Upper lobe of left lung (tissue), 6 donors: ENCODE data around the gene TOGARAM1. TPM values are rescaled to one million over a fixed set of nuclear protein-coding genes. Genes with fewer than 3 reads are reported as not detected.

Experiments
- ATAC-seq, 2 donors: fragments of 200-7000 bp; cut with Tn5 transposase; one replicate each; pipeline ENCODE4 v1.9.1; 2022; ENCODE audit warnings: mild to moderate bottlenecking in 2 of 2, moderate library complexity in 2 of 2; ENCODE audit not compliant: low FRiP score in 2 of 2
- DNase-seq, 2 donors: peaks; one replicate each; pipeline ENCODE4 v3.0.0-alpha.2; 2019 to 2020
- H3K27ac ChIP-seq, 4 donors: fragments of 200-600 bp; sonication (generic); one replicate each; pipeline ENCODE4 v1.5.1; 2016 to 2019
- H3K27me3 ChIP-seq, 4 donors: fragments of 200-600 bp; sonication (generic); one replicate each; pipeline ENCODE4 v1.5.1; 2017 to 2019
- H3K36me3 ChIP-seq, 4 donors: fragments of 200-600 bp; sonication (generic); one replicate each; pipeline ENCODE4 v1.5.1; 2016 to 2019
- H3K4me1 ChIP-seq, 4 donors: fragments of 200-600 bp; sonication (generic); one replicate each; pipeline ENCODE4 v1.5.1; 2018 to 2019
- H3K4me3 ChIP-seq, 4 donors: fragments of 200-600 bp; sonication (generic); one replicate each; pipeline ENCODE4 v1.5.1; 2017 to 2019; ENCODE audit warnings: mild to moderate bottlenecking in 2 of 4, moderate library complexity in 1 of 4
- H3K9me3 ChIP-seq, 4 donors: fragments of 200-600 bp; sonication (generic); one replicate each; pipeline ENCODE4 v1.5.1; 2018 to 2019
- EP300 ChIP-seq, 4 donors: sonication (generic); formaldehyde crosslinking; IDR thresholded peaks; one replicate each; pipeline ENCODE4 v1.5.1; 2017; ENCODE audit warnings: antibody characterized with exemption in 4 of 4, control low read depth in 2 of 4
- POLR2A ChIP-seq, 4 donors: fragments of 450-650 bp; IDR thresholded peaks; one replicate each; pipeline ENCODE4 v1.5.1; 2016 to 2017; ENCODE audit warnings: antibody characterized with exemption in 4 of 4, mild to moderate bottlenecking in 2 of 4
- POLR2AphosphoS5 ChIP-seq, 2 donors: sonication (generic); formaldehyde crosslinking; IDR thresholded peaks; one replicate each; pipeline ENCODE4 v1.5.1; 2017; ENCODE audit warnings: antibody characterized with exemption in 2 of 2
- WGBS, 2 donors: methylation state at CpG; one replicate each; pipeline ENCODE4 v1.1.5; 2017 to 2018; 5-methylcytosine and 5-hydroxymethylcytosine counted together
- total RNA-seq, 6 donors: library from RNA; depleted of rRNA in 4 of 6; stranded (reverse); fragments of >200 nt in 4 of 6; gene quantifications; one replicate each; pipeline versions ENCODE4 v1.1.0 to v1.2.1, GENCODE V29; 2016 to 2021
- TF ChIP-seq, protein P1 (sequence below), 6 experiments: fragments of 450-650 bp in 4 of 6; fragments of 200-600 bp in 2 of 6; sonication (generic) in 2 of 6; IDR thresholded peaks; one replicate each; pipeline ENCODE4 v1.5.1; 2016 to 2019; ENCODE audit warnings: antibody characterized with exemption in 6 of 6
- donor health status: DM: no; HTN: no; CAD: no; lungs with moderate emphysema.
- donor health status: DM: no; HTN: yes; CAD: no; lungs with severe emphysema.

TOGARAM1 gene
- total RNA-seq, 6 donors from 2014 or later = 11.3 to 42.3 (median 16.2) TPM

DNA sequence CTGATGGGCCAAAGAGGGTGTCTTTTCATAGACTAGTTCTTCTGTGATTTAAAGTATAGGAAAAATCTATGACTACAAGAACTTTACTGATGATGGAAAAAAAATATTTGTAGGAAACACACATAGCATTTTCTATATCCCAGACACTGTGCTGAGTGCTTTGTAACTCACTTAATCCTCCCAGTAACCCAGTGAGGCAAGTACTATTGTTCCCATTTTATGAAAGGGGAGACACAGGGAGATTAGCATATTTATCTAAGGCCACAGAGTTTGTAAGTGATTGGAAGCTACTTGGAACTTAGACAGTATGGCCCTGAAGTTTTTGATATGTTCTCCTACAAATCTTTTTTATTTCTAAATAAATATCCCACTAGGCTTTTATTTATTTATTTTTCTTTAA is 141.8 kb downstream of the TOGARAM1 start:
- Histone ChIP-seq H3K27ac (no peak overlapping the region), H3K4me3 (no peak overlapping the region), H3K9me3 (no peaks in the 10 kb centered on the region), H3K27me3 (no peaks in the 10 kb centered on the region), H3K36me3 (peaks cover 10 to 87% (median 14%) of the 10 kb centered on the region in 4 donors), H3K4me1 (no peaks in the 10 kb centered on the region)
- ATAC-seq (no peak), DNase-seq (no peak)
- TF ChIP-seq EP300 (IDR thresholded peaks at IDR 0.05) (no peak), POLR2AphosphoS5 (IDR thresholded peaks at IDR 0.05) (no peak), POLR2A (IDR thresholded peaks at IDR 0.05) (no peak)
- TF ChIP-seq, protein P1, sequence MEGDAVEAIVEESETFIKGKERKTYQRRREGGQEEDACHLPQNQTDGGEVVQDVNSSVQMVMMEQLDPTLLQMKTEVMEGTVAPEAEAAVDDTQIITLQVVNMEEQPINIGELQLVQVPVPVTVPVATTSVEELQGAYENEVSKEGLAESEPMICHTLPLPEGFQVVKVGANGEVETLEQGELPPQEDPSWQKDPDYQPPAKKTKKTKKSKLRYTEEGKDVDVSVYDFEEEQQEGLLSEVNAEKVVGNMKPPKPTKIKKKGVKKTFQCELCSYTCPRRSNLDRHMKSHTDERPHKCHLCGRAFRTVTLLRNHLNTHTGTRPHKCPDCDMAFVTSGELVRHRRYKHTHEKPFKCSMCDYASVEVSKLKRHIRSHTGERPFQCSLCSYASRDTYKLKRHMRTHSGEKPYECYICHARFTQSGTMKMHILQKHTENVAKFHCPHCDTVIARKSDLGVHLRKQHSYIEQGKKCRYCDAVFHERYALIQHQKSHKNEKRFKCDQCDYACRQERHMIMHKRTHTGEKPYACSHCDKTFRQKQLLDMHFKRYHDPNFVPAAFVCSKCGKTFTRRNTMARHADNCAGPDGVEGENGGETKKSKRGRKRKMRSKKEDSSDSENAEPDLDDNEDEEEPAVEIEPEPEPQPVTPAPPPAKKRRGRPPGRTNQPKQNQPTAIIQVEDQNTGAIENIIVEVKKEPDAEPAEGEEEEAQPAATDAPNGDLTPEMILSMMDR (IDR thresholded peaks at IDR 0.05) = no peak

DNA sequence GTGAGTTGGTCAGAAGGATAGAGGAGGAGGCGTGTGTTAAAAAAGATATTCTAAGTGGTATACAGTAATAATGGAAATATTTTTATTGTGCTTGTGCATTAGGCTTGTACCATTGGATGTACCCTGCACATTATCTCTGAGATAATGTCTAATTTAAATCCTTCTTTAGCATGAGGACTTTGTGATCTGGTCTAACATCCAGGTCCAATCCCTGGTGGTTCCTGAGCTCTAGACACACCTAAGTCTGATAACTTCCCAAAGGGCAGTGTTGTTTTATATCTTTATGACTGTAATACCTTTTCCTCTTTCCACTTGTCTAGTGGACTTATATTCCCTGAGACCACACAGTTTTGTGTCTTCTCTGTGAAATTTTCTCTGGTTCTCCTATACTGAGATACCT is 142.6 kb downstream of the TOGARAM1 start:
- H3K27ac ChIP-seq = no peak overlapping the region
- ATAC-seq (no peak), DNase-seq (no peak)
- no peaks in the 10 kb centered on the region for H3K27me3 ChIP-seq
- H3K4me1 ChIP-seq = no peaks in the 10 kb centered on the region
- H3K9me3 ChIP-seq = no peaks in the 10 kb centered on the region
- H3K4me3 ChIP-seq = no peak overlapping the region
- TF ChIP-seq, protein P1 (IDR thresholded peaks at IDR 0.05) = no peak
- no peak for TF ChIP-seq POLR2AphosphoS5 (IDR thresholded peaks at IDR 0.05)
- TF ChIP-seq EP300 (IDR thresholded peaks at IDR 0.05) = no peak
- H3K36me3 ChIP-seq = peaks cover 11 to 85% (median 18%) of the 10 kb centered on the region in 4 donors
- 95 to 100% methylated on average over 1 of the region's 1 CpG for WGBS, 2 donors

DNA sequence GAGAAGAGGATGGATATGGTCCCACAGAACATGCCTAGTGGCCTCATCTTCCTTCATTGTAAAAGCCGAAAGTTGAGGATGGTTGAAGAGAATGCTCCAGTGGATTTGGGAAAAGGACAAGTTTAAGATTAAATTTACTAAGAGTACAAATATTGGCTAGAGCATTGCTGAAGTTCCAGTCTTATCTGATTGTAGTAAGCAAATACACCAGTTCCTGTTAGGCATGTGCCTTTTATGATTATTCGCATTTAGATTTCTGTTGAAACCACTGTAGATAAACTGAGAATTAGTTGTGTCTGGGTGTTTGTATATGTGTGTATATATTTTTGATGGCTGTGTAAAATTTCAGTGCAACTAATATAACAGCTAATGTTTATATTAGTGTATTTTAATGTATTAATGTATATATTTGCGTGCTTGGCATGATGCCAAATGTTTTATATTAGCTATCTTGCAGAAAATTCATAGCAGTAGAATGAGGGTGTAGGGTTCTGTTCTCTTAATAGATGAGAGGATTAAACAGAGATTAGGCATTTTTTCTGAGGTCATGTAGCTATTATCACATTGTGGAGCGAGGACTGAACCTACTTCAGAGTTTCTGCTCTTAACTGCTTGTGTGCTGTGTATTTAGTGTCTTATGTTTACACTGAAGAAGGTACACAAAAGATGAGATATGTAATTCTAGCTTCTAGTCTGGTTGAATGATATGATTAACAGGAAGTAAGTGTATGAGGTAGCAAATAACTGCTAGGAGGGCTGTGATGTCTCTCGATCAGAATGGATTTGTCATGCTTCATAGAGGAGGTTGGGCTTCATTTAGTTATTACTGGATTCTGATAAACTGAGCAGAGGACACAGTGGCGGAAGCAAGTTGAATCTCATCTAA is 151.1 kb downstream of the TOGARAM1 start:
- no peak for TF ChIP-seq EP300 (IDR thresholded peaks at IDR 0.05)
- H3K9me3 ChIP-seq = no peaks in the 10 kb centered on the region
- peaks cover 0 to 11% (median 3%) of the 10 kb centered on the region in 4 donors for H3K4me1 ChIP-seq
- 70 to 71% methylated on average over 6 of the region's 6 CpGs for WGBS, 2 donors
- no peaks in the 10 kb centered on the region for H3K27me3 ChIP-seq
- ATAC-seq (no peak), DNase-seq (no peak)
- H3K27ac ChIP-seq = no peak overlapping the region
- no peak overlapping the region for H3K4me3 ChIP-seq
- peaks cover 26 to 93% (median 38%) of the 10 kb centered on the region in 4 donors for H3K36me3 ChIP-seq

DNA sequence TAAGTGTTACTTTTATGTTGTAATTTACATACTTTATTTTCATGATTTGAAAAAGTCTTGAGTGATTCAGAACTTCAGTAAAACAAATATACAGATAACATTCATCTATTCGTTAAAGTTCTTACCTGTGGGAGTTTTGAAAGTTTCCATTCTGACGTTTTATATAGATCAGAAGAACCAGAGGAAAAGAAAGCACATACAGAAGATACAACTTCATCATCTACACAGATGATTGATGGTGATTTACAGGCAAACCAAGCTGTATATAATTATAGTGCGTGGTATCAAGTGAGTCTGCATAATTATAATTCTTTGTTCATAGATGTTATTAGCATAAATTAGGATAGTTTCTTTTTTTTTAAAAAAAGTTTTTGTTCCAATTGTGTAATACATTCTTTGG is 152.3 kb downstream of the TOGARAM1 start:
- H3K4me3 ChIP-seq = no peak overlapping the region
- H3K9me3 ChIP-seq = no peaks in the 10 kb centered on the region
- DNase-seq (no peak), ATAC-seq (no peak)
- 73 to 86% methylated on average over 3 of the region's 3 CpGs for WGBS, 2 donors
- no peak overlapping the region for H3K27ac ChIP-seq
- peaks cover 26 to 96% (median 42%) of the 10 kb centered on the region in 4 donors for H3K36me3 ChIP-seq
- no peaks in the 10 kb centered on the region for H3K27me3 ChIP-seq
- TF ChIP-seq, protein P1 (IDR thresholded peaks at IDR 0.05) = no peak
- TF ChIP-seq EP300 (IDR thresholded peaks at IDR 0.05) (no peak), POLR2A (IDR thresholded peaks at IDR 0.05) (no peak), POLR2AphosphoS5 (IDR thresholded peaks at IDR 0.05) (no peak)
- peaks cover 0 to 11% (median 3%) of the 10 kb centered on the region in 4 donors for H3K4me1 ChIP-seq

DNA sequence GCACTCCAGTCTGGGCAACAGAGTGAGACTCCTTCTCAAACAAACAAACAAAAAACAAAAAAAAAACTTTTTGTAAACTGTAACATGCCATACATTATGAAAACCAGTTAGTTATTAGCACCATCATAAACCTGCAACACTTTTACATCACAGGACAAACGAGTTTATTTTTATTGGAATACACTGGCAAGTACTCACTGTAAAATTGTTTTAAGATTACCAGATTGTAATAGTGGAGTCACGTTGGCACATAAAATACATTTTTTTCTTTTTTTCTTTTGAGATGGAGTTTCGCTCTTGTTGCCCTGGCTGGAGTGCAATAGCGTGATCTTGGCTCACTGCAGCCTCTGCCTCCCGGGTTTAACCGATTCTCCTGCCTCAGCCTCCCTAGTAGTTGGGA is 156.6 kb downstream of the TOGARAM1 start:
- Histone ChIP-seq H3K27me3 (no peaks in the 10 kb centered on the region), H3K27ac (no peak overlapping the region), H3K4me1 (no peaks in the 10 kb centered on the region), H3K4me3 (no peak overlapping the region), H3K36me3 (peaks cover 20 to 99% (median 49%) of the 10 kb centered on the region in 4 donors), H3K9me3 (no peaks in the 10 kb centered on the region)
- TF ChIP-seq, protein P1 (IDR thresholded peaks at IDR 0.05) = no peak
- 95 to 96% methylated on average over 6 of the region's 6 CpGs for WGBS, 2 donors
- no peak for DNase-seq
- no peak for ATAC-seq
